GM13976 (cell line): ENCODE measurements around the gene CHD2.

Experiments used
- DNase-seq: peaks from one replicate; pipeline ENCODE4 v3.0.0; 2012; ENCODE audit warnings: low spot score
- in situ Hi-C: fragments of 300-500 bp; cut with MboI; formaldehyde crosslinking; loops from one replicate; pipeline ENCODE4 v1.12.0; 2022; ENCODE audit warnings: low sequenced_read_pairs, mixed read lengths, inconsistent platforms; ENCODE audit not compliant: unreplicated experiment
- TF ChIP-seq, protein P1 (sequence below): IDR thresholded peaks from 2 replicates; pipeline ENCODE4 v1.5.1; 2012; ENCODE audit warnings: borderline replicate concordance, mild to moderate bottlenecking; ENCODE audit not compliant: insufficient read depth; ENCODE audit errors: extremely low read depth, missing control alignments, control extremely low read depth

CHD2 gene

DNA sequence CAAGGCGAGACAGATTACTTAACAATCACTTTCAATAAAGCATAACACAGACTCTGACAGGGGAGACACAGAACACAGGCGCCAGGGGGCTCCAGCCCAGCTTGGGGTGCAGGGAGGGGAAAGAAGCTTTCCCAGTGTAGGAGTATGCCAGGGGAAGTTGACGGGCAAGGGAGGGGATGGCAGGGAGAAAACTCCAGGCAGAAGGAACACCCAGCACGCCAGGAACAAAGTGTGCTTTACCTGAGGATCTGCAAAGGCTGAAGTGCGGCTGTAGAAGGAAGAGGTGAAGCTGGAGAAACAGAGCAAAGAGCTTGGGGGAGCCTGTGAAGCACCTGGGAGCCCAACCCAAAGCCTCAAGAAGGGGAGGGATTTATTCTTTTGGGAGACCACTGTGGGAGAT is 176.8 kb downstream of the CHD2 start:
- DNase-seq: no peak
- TF ChIP-seq, protein P1, sequence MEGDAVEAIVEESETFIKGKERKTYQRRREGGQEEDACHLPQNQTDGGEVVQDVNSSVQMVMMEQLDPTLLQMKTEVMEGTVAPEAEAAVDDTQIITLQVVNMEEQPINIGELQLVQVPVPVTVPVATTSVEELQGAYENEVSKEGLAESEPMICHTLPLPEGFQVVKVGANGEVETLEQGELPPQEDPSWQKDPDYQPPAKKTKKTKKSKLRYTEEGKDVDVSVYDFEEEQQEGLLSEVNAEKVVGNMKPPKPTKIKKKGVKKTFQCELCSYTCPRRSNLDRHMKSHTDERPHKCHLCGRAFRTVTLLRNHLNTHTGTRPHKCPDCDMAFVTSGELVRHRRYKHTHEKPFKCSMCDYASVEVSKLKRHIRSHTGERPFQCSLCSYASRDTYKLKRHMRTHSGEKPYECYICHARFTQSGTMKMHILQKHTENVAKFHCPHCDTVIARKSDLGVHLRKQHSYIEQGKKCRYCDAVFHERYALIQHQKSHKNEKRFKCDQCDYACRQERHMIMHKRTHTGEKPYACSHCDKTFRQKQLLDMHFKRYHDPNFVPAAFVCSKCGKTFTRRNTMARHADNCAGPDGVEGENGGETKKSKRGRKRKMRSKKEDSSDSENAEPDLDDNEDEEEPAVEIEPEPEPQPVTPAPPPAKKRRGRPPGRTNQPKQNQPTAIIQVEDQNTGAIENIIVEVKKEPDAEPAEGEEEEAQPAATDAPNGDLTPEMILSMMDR: no peak
- in situ Hi-C loops: loop anchor here (25.0 kb wide), 1 partner anchor 1035 kb away; no protein-coding TSS in a partner anchor
